HG02973 (cell line): ENCODE results near the gene CKS1B.
"Not testable (repeated sequence)": the region's sequence is repeated elsewhere in the genome, so short reads cannot be mapped to it uniquely, and the experiment has no call there.

Experiments used
- ATAC-seq: cut with Tn5 transposase; IDR thresholded peaks from one replicate; pipeline ENCODE4 v1.9.1; 2021; ENCODE audit warnings: moderate library complexity; ENCODE audit not compliant: unreplicated experiment

CKS1B gene

DNA sequence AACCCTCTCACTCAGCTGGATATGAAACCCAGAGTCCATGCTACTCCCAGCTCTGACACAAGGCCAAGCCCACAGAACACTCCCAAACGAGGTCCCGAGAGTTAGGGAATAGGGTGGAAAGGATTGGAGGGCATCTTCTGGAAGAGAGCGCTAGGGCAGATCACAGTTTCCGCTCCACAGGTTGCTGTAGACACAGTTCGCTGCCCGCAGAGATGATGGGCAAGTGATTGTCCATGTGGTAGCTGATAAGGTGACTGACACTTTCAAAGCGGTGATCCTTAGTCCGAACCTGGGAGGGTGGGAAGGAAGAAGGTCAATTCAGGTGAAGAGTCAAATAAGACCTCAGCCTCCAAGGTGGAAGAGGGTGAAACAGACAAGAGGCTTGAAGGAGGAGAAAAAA, 10.8 kb upstream of the CKS1B start:
- ATAC-seq, result no peak

- ATAC-seq, result no peak
These were observed 10.1 kb upstream of the CKS1B start for GRCh38 chr1:154964359-154964758.

DNA sequence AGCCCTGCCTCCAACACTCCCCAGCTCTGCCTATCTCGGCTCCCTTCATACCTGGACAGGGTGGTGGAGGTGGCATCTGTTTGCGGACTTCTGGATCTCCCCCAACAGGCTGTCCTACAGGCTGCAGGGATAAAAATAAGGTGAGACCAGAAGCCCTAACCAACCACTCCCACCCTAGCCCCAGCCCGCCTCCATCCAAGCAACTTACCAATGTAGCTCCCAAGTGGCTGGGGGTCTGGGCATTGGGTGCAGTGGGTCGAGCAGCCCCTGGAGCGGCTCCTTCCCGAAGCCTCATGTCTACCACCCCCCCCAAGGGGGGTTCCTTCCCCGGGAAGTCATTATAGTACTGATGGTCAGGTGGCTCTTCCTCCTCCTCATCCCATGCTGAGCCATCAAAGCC, 8.4 kb upstream of the CKS1B start:
- no peak for ATAC-seq

DNA sequence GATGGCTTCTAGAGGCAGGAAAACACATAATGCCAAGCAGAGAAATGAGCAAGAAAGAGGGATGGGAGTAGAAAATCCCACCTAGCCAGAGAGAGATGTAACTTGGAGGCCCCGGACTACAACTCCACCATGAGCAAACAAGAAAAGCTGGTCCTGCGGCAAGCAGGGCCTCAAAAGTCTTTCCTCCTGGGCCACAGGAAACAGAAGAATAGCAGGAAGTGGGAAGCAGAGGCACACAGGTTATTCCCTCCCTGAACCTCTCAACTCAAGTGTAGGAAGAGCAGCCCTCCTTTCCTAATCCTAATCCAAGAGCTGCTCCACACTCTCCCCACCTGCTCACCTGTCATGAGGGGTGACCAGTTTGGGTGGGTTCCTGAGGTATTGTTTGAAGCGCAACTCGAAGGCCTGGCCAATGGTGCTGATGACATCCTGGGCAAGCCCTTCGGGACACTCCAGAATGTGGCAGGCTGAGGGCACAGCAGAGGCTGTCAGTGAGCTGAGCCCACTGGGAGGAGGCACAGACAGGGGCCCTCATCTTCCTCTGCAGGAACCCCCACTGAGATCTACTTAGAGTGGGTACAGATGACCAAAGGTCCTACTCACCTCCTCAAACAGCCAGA, 7.0 kb upstream of the CKS1B start:
- no peak for ATAC-seq

DNA sequence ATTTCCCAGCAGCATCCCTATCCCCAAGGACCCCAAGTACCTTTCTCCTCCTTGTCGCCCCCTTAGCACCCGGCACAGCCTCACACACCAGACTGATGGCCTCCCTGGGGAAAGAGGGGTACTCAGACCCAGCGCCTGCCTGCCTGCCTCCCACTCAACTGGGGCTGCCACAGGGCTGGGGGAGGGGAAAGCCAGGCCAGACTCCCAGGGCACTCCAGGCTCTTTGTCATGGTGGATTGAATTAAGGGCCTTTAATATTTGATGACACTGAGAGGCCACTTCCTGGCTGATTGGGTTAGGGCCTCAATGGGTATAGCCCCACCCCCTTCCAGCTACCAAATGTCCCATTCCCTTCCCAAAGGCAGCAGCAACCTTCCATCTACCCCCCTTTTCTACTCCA, 5.8 kb upstream of the CKS1B start:
- no peak for ATAC-seq

DNA sequence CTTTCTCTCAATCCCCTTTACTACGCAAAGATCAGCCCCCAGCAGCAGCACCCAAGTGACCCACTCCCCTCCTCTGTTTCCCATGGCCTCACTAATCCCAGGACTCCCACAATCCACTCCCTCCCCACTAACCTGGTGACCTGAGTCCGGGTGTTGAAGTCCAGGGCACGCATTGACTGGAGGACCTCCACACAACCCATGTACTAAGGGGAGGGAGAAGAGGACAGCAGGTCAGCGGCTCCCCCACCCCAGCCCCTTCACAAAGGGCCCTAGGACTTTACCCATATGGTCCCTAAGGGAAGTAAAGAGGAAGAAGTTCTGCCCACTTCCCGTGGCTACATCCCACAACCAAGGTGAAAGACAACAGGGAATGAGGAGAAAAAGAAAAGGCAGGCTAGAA, 5.2 kb upstream of the CKS1B start:
- no peak for ATAC-seq

DNA sequence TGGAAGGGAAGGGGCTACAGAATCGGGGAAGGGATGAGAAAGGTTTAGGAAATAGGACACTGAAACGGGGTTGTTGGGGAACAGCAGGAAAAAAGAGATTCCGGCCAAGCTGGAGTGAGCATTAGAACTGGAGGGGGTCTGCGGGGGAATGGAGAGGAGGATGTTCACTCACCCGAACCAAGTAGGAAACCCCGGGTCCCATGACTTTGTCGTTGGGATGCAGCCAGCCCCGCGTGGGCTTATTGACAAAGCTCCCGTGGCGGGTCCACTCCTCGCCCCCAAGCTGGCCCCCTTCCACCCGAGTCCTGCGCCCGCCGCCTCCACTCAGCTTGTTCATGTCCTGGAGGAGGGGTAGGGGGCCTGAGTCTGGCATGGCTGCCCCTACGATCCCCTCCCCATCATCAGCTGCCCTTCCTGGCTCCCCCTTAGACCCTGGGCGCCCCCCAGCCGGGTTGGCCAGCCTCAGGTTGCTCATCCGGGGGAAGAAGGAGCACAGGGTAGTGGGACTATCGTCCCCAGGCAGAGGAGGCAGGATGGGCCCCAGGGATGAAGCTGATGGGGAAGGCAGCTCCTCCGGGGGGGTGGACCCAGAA, 4.5 kb upstream of the CKS1B start:
- no peak for ATAC-seq

- no peak for ATAC-seq
These were observed 3.7 kb upstream of the CKS1B start, which contains the start of gene SHC1 for GRCh38 chr1:154970631-154971340. Gene SHC1, minus strand, starts transcription at chr1:154970747. Its CDS starts 221 bp downstream, at chr1:154970526.

- no peak for ATAC-seq
These were observed 3.0 kb upstream of the CKS1B start for GRCh38 chr1:154971341-154971998.

GRCh38 chr1:154972213-154972516, 2.3 kb upstream of the CKS1B start:
- ATAC-seq, result no peak

DNA sequence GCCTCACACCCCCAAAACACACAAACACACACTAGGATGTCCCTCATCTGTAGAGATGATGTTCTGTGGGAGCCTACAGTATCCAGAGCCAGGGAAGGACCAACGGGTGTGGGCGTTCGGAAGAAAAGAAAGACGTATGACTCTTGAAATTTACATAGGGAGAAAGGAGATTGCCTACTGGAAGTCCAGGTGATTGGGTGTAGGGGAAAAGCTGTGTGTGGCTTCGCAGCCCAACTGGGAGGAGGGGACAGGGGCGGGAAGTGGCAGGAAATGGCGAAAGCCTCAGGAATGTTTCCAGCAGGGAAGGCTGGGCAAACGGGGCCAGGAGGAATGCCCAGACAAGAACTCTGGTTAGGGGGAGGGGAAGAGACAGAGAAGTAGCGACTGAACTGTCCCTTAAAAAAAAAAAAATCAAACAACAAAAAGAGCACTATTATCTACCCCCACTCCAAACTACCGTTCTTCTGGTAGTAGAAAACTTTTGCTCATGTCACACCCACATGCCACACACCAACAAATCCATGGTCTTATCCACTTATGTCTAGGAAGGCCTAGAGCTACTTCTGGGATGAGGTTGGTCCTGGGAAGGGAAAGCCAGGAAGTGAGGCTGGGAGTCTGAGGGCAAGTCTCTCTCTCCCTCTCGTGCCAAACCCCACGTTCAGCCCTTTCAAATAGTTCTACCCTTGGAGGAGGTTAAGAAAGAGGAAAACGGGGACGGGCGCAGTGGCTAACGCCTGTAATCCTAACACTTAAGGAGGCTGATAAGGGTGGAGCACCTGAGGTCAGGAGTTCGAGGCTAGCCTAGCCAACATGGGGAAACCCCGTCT, 1.8 kb upstream of the CKS1B start:
- no peak for ATAC-seq

DNA sequence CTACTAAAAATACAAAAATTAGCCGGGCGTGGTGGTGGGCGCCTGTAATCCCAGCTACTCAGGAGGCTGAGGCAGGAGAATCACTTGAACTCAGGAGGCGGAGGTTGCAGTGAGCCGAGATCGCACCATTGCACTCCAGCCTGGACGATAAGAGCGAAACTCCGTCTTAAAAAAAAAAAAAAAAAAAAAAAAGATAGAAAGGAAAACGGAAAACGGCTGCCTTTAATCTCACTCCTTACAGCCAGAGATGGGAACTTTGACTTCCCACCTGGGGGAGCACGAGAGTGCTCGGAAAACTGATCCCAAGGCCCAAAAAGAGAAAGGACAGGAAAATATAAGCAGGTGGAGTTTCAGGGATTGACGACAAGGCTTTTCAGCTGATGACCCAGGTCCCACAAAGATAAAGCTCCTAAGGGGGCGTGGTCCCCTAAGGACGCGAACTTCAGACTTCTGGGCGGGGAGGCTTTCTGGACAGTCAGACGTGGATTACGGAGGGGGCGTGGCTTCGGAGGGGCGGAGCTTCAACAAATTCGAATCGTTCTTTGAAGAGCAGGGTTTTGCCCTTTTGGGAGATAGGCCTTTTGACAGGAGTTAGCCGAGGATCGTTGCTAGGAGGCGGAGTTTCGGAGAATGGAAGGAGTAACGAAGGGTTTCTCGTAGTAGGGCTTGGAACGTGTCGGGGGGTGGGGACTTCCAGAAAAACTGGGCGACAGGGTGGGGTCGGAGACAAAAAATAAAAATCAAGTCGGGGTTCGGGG, 958 bp upstream of the CKS1B start:
- no peak for ATAC-seq

DNA sequence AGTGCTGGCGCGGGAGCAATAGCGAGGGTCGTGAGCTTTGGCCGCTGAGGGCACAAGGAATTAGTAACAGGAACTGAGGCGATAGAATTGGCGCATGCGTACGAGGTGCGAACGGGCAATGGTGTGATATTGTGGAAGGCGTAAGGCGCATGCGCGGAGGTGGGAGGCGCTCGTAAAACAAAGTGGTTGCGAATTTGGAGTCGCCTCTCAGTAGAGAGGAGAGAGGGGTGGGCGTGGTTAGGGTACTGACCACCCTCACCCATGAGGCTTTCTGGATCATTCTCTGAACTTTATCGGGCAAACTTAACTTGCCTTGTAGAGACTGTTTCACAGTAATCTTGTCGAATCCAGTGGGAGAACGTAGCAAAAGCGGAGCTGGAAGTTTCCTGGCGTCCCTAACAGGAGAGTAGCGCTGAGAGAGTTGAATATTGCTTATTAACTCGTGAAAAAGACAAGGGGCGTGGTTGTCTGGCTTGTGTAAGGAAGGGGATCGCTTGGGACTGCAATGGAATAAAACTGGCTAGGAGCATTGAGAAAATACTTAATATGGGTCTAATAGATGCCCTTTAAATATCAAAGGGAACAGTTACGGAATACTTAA, 427 bp downstream of the CKS1B start:
- peak; percentile 35 for ATAC-seq

DNA sequence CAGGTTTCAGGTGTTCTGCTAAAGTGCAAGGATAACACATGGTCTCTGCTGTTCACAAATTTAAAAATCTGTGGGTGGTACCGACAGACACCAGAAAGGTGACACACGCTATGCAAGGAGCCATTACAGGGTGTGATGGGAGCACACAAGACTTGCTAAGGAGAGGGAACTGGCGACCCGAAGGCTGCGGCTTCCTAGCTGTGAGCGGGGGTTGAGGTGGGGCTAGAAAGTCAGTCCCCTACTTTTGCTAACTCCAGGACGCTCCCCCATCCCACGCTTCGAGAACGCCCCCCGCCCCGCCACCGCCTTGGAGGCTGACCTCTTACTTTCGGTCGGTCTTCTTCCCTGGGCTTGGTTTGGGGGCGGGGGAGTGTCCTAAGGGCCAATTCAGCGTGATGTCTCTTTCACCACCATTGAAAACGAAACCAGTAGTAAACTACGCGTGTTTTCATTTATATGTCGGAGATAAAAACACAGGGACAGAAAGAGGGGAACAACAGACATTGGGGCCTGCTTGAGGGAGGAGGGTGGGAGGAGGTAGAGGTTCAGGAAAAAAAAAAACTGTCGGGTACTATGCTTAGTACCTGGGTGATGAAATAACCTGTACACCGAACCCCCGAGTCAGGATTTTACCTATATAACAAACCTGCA, 1.1 kb downstream of the CKS1B start:
- ATAC-seq, result no peak

- ATAC-seq, result not testable (repeated sequence)
These were observed 3.3 kb downstream of the CKS1B start for GRCh38 chr1:154977762-154978161.

DNA sequence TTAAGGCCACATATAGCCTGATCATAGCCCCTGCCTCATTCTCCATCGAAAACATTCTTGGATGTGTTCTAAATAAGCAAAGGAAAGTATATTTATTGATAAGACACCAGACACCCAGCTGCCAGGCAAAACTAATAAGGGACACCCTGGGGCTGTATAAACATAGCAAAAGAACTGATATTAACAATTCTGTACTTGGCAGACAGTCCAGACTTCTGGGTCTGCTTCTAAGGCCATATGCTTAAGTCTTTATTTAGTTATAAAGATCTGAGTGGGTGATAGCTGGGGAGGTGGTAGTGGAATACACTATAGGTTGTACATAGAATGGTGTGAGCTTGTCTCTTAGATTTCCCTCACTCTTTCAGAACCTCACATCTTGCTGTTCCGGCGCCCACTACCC, 3.9 kb downstream of the CKS1B start:
- no peak for ATAC-seq

DNA sequence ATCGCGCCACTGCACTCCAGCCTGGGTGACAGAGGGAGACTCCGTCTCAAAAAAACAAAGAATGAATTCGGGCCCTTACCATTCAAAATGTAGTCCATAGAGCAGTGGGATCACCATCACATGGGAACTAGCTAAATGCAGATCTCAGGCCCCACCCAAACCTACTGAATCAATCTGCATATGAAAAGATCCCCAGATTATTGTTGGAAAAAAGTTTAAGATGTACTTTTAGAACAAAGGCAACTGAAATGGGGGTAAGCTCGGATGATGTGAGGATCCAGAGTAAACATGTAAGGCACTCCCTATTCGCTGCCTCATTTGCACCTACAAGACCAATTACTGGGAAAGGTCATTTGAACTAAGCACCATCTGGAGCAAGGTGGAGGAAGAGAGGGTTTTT, 7.9 kb downstream of the CKS1B start:
- no peak for ATAC-seq

- ATAC-seq, result peak; percentile 92
These were observed 8.6 kb downstream of the CKS1B start, which contains the start of gene FLAD1 for GRCh38 chr1:154982897-154983648. Gene FLAD1, plus strand, starts transcription at chr1:154983344. Its CDS starts 351 bp downstream, at chr1:154983695.
